ENCODE measurements around the gene GZMM. TPM values are rescaled to one million over a fixed set of nuclear protein-coding genes. Genes with fewer than 3 reads are reported as not detected.

The GZMM gene
- total and polyA plus RNA-seq, 4 experiments from 2014 or later, result 25.5 to 122 (median 55.4) TPM

- POLR2A ChIA-PET (ENCODE audit: partially characterized antibody), result interaction anchor here (0.7 to 1.5 kb wide), 4 partner anchors 9 to 101 kb away, joined by 3 to 4 read pairs (median 4); no protein-coding TSS in a partner anchor
- CTCF ChIA-PET (ENCODE audit: partially characterized antibody), result interaction anchor here (1.4 to 2.5 kb wide), 2 partner anchors 10 to 65 kb away, joined by 7 to 10 read pairs; no protein-coding TSS in a partner anchor
- Histone ChIP-seq H3K27ac (ENCODE audit: low read depth, low read length) (no peak overlapping the region), H3K4me3 (ENCODE audit: low read length in 2 of 2) (no peak overlapping the region), H3K9me3 (ENCODE audit: control insufficient read depth in 1 of 2, low read length in 2 of 2) (no peaks in the 10 kb centered on the region), H3K27me3 (ENCODE audit: insufficient read depth, low read length) (no peaks in the 10 kb centered on the region), H3K4me1 (ENCODE audit: insufficient read depth, low read length) (peaks cover 46% of the 10 kb centered on the region), H3K36me3 (ENCODE audit: insufficient read depth, low read length) (peaks cover 2% of the 10 kb centered on the region)
- Mint-ChIP-seq H3K36me3 (peaks cover 0 to 13% of the 10 kb centered on the region in 2 donors), H3K27me3 (no peaks in the 10 kb centered on the region), H3K4me3 (peak overlapping the region; percentile 21 to 80 (median 62)), H3K27ac (peak overlapping the region in 5 of 7 donors; percentile 13 to 66 (median 48)), H3K9me3 (no peaks in the 10 kb centered on the region), H3K4me1 (peaks cover 18 to 47% (median 32%) of the 10 kb centered on the region in 4 donors)
- intact Hi-C loops (cut with micrococcal nuclease), result no loop called here
- no peak for DNase-seq
These were observed 31.0 kb downstream of the GZMM start for GRCh38 chr19:574658-575526.

- intact Hi-C loops (cut with micrococcal nuclease), result no loop called here
- Histone ChIP-seq H3K4me1 (ENCODE audit: insufficient read depth, low read length) (peaks cover 45% of the 10 kb centered on the region), H3K27ac (ENCODE audit: low read depth, low read length) (no peak overlapping the region), H3K36me3 (ENCODE audit: insufficient read depth, low read length) (peaks cover 7% of the 10 kb centered on the region), H3K27me3 (ENCODE audit: insufficient read depth, low read length) (no peaks in the 10 kb centered on the region), H3K9me3 (ENCODE audit: control insufficient read depth in 1 of 2, low read length in 2 of 2) (no peaks in the 10 kb centered on the region), H3K4me3 (ENCODE audit: low read length in 2 of 2) (no peak overlapping the region)
- Mint-ChIP-seq H3K27me3 (no peaks in the 10 kb centered on the region), H3K4me1 (peaks cover 18 to 45% (median 30%) of the 10 kb centered on the region in 4 donors), H3K36me3 (peaks cover 0 to 15% of the 10 kb centered on the region in 2 donors), H3K4me3 (peak overlapping the region in 1 of 8 donors; percentile 10), H3K27ac (no peak overlapping the region), H3K9me3 (no peaks in the 10 kb centered on the region)
- peak in 1 of 5 donors; percentile 16 for DNase-seq
- ChIA-PET POLR2A (ENCODE audit: partially characterized antibody) (interaction anchor here (0.7 to 1.5 kb wide), 3 partner anchors 8 to 100 kb away, joined by 3 to 4 read pairs (median 4); no protein-coding TSS in a partner anchor), CTCF (ENCODE audit: partially characterized antibody) (interaction anchor here (2.5 kb wide), 1 partner anchor 9 kb away, joined by 10 read pairs; no protein-coding TSS in a partner anchor)
These were observed 32.0 kb downstream of the GZMM start for GRCh38 chr19:575527-576506.

DNA sequence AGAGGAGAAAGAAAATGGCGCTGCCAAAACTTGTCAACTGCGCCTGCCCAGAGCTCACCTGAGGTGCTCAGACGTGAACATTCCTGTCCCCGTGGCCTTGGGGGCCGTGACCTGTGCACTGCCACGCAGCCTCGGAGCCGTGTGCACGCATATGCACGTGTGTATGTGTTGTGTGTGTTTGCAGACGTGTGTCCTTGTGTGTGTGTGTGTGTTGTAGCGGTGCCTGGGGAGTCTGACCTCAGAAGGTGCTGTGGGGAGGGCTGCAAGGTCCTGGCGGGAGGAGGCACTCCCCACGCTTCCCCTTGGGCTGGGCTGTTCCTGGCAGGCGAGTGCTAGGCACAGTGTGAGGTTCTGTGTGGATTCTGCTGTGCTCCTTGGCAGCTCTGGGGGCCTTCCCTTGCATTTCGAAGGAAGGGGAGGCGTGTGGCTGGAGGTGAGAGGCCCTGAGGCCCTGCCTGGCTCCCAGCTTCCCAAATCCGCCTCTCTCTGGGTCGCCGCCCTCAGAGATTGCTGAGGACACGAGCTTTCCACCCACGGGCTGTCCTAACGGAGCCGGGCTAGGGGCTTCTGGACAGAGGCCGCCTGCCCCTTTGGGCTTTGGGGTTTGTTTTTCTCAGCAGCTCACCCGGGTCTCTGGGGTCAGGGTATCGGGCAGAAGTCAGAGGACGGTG, 33.0 kb downstream of the GZMM start:
- no peak overlapping the region for H3K27ac ChIP-seq (ENCODE audit: low read depth, low read length)
- H3K4me1 ChIP-seq (ENCODE audit: insufficient read depth, low read length), result peaks cover 36% of the 10 kb centered on the region
- no peak for DNase-seq
- ChIA-PET CTCF (ENCODE audit: partially characterized antibody) (no interaction called here), POLR2A (ENCODE audit: partially characterized antibody) (no interaction called here)
- H3K4me1 Mint-ChIP-seq, result peaks cover 12 to 36% (median 23%) of the 10 kb centered on the region in 4 donors
- peaks cover 0 to 12% of the 10 kb centered on the region in 2 donors for H3K36me3 Mint-ChIP-seq
- no peak overlapping the region for H3K4me3 ChIP-seq (ENCODE audit: low read length in 2 of 2)
- peaks cover 14% of the 10 kb centered on the region for H3K36me3 ChIP-seq (ENCODE audit: insufficient read depth, low read length)
- no peaks in the 10 kb centered on the region for H3K27me3 Mint-ChIP-seq
- no peaks in the 10 kb centered on the region for H3K27me3 ChIP-seq (ENCODE audit: insufficient read depth, low read length)
- H3K27ac Mint-ChIP-seq, result peak overlapping the region in 1 of 7 donors; percentile 14
- intact Hi-C loops (cut with micrococcal nuclease), result no loop called here
- H3K9me3 ChIP-seq (ENCODE audit: control insufficient read depth in 1 of 2, low read length in 2 of 2), result no peaks in the 10 kb centered on the region
- peak overlapping the region in 1 of 8 donors; percentile 23 for H3K4me3 Mint-ChIP-seq
- H3K9me3 Mint-ChIP-seq, result no peaks in the 10 kb centered on the region

DNA sequence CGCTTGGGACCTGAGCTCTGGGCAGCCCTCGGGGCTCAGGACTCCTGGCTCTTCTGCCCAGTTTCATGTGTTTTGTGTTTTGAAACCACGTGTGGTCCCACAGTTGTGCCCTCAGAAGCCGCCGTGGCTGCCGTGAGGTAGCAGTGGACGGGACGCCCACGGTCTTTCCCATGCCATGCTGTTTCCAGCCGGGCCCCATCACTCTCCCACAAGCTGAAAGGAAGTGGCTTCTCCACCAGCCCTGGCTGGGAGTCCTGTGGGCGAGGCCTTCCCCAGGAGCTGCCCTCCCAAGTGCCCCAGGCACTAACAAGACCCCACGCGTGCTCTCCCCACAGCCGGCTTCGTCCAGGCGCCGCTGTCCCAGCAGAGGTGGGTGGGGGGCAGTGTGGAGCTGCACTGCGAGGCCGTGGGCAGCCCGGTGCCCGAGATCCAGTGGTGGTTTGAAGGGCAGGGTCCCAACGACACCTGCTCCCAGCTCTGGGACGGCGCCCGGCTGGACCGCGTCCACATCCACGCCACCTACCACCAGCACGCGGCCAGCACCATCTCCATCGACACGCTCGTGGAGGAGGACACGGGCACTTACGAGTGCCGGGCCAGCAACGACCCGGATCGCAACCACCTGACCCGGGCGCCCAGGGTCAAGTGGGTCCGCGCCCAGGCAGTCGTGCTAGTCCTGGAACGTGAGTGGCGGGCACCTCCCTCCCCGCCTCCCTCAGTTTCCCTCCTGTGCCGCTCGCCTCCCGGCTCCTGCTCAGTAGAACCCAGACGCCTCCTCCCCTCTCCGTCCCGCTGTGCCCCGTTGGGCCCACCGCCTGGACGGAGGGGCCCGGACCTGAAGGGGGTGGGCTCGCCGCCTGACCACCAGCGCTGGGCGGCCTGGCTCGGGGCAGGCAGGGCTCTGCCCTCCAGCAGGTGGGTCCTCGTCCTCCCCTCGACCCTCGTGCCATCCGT, 33.9 kb downstream of the GZMM start:
- Histone ChIP-seq H3K27me3 (ENCODE audit: insufficient read depth, low read length) (no peaks in the 10 kb centered on the region), H3K9me3 (ENCODE audit: control insufficient read depth in 1 of 2, low read length in 2 of 2) (no peaks in the 10 kb centered on the region), H3K27ac (ENCODE audit: low read depth, low read length) (no peak overlapping the region), H3K4me3 (ENCODE audit: low read length in 2 of 2) (no peak overlapping the region), H3K4me1 (ENCODE audit: insufficient read depth, low read length) (peaks cover 36% of the 10 kb centered on the region), H3K36me3 (ENCODE audit: insufficient read depth, low read length) (peaks cover 14% of the 10 kb centered on the region)
- POLR2A ChIA-PET (ENCODE audit: partially characterized antibody), result interaction anchor here (0.5 kb wide), 1 partner anchor 85 kb away, joined by 4 read pairs; no protein-coding TSS in a partner anchor
- CTCF ChIA-PET (ENCODE audit: partially characterized antibody), result no interaction called here
- intact Hi-C loops (cut with micrococcal nuclease), result no loop called here
- H3K27me3 Mint-ChIP-seq, result no peaks in the 10 kb centered on the region
- H3K4me3 Mint-ChIP-seq, result peak overlapping the region in 1 of 8 donors; percentile 39
- H3K9me3 Mint-ChIP-seq, result no peaks in the 10 kb centered on the region
- no peak overlapping the region for H3K27ac Mint-ChIP-seq
- peaks cover 0 to 11% of the 10 kb centered on the region in 2 donors for H3K36me3 Mint-ChIP-seq
- H3K4me1 Mint-ChIP-seq, result peaks cover 11 to 33% (median 18%) of the 10 kb centered on the region in 4 donors
- DNase-seq, result no peak

- POLR2A ChIA-PET (ENCODE audit: partially characterized antibody), result no interaction called here
- H3K27ac ChIP-seq (ENCODE audit: low read depth, low read length), result no peak overlapping the region
- CTCF ChIA-PET (ENCODE audit: partially characterized antibody), result no interaction called here
- Mint-ChIP-seq H3K27me3 (peaks cover 0 to 2% of the 10 kb centered on the region in 2 donors), H3K9me3 (peaks cover 0 to 1% (median 0%) of the 10 kb centered on the region in 8 donors), H3K36me3 (peaks cover 0 to 16% of the 10 kb centered on the region in 2 donors), H3K27ac (no peak overlapping the region), H3K4me3 (no peak overlapping the region), H3K4me1 (peaks cover 8 to 27% (median 13%) of the 10 kb centered on the region in 4 donors)
- intact Hi-C loops (cut with micrococcal nuclease), result no loop called here
- H3K27me3 ChIP-seq (ENCODE audit: insufficient read depth, low read length), result no peaks in the 10 kb centered on the region
- H3K4me3 ChIP-seq (ENCODE audit: low read length in 2 of 2), result no peak overlapping the region
- H3K9me3 ChIP-seq (ENCODE audit: control insufficient read depth in 1 of 2, low read length in 2 of 2), result no peaks in the 10 kb centered on the region
- H3K4me1 ChIP-seq (ENCODE audit: insufficient read depth, low read length), result peaks cover 28% of the 10 kb centered on the region
- no peak for DNase-seq
- peaks cover 14% of the 10 kb centered on the region for H3K36me3 ChIP-seq (ENCODE audit: insufficient read depth, low read length)
These were observed 35.4 kb downstream of the GZMM start for GRCh38 chr19:579111-579841.

DNA sequence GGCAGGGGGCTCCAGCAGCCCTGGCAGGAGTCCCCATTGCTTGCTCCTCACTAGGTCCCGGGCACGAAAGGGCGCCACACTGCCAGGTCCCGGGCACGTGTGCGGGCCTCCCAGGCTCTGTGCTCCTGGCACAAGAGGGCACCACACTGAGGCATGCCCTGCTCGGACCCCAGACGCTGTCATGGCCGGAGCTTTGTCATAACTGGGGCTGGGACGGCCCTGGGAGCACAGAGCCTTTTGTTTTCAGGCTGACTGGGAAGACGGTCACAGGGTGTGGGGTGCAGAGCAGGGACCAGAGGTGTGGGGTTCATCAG, 35.9 kb downstream of the GZMM start:
- Mint-ChIP-seq H3K36me3 (peaks cover 0 to 16% of the 10 kb centered on the region in 2 donors), H3K27ac (no peak overlapping the region), H3K4me1 (peaks cover 6 to 22% (median 9%) of the 10 kb centered on the region in 4 donors), H3K4me3 (no peak overlapping the region), H3K27me3 (peaks cover 0 to 2% of the 10 kb centered on the region in 2 donors), H3K9me3 (peaks cover 0 to 1% (median 0%) of the 10 kb centered on the region in 8 donors)
- Histone ChIP-seq H3K4me3 (ENCODE audit: low read length in 2 of 2) (no peak overlapping the region), H3K36me3 (ENCODE audit: insufficient read depth, low read length) (peaks cover 14% of the 10 kb centered on the region), H3K27me3 (ENCODE audit: insufficient read depth, low read length) (no peaks in the 10 kb centered on the region), H3K4me1 (ENCODE audit: insufficient read depth, low read length) (peaks cover 22% of the 10 kb centered on the region), H3K9me3 (ENCODE audit: control insufficient read depth in 1 of 2, low read length in 2 of 2) (no peaks in the 10 kb centered on the region), H3K27ac (ENCODE audit: low read depth, low read length) (no peak overlapping the region)
- DNase-seq, result no peak
- intact Hi-C loops (cut with micrococcal nuclease), result no loop called here
- ChIA-PET CTCF (ENCODE audit: partially characterized antibody) (no interaction called here), POLR2A (ENCODE audit: partially characterized antibody) (no interaction called here)

Data from CD4-positive, alpha-beta memory T cell (primary cell).